Loucy (cell line): ENCODE results near the gene ZSWIM4.

ENCODE experiments used
- EZH2phosphoT487 ChIP-seq: fragments of 200-600 bp; IDR thresholded peaks from 2 replicates; pipeline ENCODE4 v1.6.1; 2018; ENCODE audit warnings: antibody characterized with exemption, mild to moderate bottlenecking, moderate library complexity, borderline replicate concordance
- TF ChIP-seq, protein P1 (sequence below): fragments of 200-600 bp; sonication (generic); conservative IDR thresholded peaks from 2 replicates; pipeline ENCODE4 v1.5.1; 2014; ENCODE audit warnings: mild to moderate bottlenecking, antibody characterized with exemption, low read length

DNA sequence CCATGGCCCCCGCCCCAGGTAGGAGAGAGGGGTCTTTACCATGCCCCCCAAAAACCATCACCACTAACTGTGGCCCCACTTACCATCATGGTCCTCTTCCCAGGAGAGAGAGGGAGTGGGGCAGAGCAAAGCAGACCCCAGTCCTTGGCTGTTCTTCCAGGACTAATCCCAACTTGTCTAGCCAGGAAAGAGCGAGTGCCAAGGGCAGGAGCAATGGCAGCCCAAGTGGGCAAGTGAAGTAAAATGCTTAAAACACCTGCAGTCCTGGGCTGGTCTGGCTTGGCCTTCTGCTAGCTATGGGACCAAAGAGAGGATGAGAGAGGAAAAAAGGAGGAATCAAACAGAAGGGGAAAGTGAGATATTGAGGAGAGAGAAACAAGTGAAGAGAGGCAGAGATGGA, 17.9 kb downstream of the ZSWIM4 start:
- TF ChIP-seq, protein P1, sequence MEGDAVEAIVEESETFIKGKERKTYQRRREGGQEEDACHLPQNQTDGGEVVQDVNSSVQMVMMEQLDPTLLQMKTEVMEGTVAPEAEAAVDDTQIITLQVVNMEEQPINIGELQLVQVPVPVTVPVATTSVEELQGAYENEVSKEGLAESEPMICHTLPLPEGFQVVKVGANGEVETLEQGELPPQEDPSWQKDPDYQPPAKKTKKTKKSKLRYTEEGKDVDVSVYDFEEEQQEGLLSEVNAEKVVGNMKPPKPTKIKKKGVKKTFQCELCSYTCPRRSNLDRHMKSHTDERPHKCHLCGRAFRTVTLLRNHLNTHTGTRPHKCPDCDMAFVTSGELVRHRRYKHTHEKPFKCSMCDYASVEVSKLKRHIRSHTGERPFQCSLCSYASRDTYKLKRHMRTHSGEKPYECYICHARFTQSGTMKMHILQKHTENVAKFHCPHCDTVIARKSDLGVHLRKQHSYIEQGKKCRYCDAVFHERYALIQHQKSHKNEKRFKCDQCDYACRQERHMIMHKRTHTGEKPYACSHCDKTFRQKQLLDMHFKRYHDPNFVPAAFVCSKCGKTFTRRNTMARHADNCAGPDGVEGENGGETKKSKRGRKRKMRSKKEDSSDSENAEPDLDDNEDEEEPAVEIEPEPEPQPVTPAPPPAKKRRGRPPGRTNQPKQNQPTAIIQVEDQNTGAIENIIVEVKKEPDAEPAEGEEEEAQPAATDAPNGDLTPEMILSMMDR, result no peak
- TF ChIP-seq EZH2phosphoT487, result no peak
